ENCODE data around the gene VCAN. TPM values are rescaled to one million over a fixed set of nuclear protein-coding genes. Genes with fewer than 3 reads are reported as not detected.

VCAN gene
- total RNA-seq, 1 donor from 2014 or later = 678 TPM

GRCh38 chr5:83467371-83468035, 4.0 kb upstream of the VCAN start:
- peaks cover 15% of the 10 kb centered on the region for H3K27me3 Mint-ChIP-seq (ENCODE audit: low read depth)
- H3K36me3 Mint-ChIP-seq = no peaks in the 10 kb centered on the region
- H3K4me3 Mint-ChIP-seq = no peak overlapping the region
- no peak for DNase-seq (ENCODE audit: low spot score in 2 of 2, unreplicated experiment in 2 of 2)
- H3K4me1 Mint-ChIP-seq = peaks cover 26% of the 10 kb centered on the region
- peak overlapping the region; percentile 4 for H3K27ac Mint-ChIP-seq
- TF ChIP-seq, protein P1, sequence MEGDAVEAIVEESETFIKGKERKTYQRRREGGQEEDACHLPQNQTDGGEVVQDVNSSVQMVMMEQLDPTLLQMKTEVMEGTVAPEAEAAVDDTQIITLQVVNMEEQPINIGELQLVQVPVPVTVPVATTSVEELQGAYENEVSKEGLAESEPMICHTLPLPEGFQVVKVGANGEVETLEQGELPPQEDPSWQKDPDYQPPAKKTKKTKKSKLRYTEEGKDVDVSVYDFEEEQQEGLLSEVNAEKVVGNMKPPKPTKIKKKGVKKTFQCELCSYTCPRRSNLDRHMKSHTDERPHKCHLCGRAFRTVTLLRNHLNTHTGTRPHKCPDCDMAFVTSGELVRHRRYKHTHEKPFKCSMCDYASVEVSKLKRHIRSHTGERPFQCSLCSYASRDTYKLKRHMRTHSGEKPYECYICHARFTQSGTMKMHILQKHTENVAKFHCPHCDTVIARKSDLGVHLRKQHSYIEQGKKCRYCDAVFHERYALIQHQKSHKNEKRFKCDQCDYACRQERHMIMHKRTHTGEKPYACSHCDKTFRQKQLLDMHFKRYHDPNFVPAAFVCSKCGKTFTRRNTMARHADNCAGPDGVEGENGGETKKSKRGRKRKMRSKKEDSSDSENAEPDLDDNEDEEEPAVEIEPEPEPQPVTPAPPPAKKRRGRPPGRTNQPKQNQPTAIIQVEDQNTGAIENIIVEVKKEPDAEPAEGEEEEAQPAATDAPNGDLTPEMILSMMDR (IDR thresholded peaks at IDR 0.05; ENCODE audit: unreplicated experiment) = no peak
- peaks cover 5% of the 10 kb centered on the region for H3K9me3 Mint-ChIP-seq

DNA sequence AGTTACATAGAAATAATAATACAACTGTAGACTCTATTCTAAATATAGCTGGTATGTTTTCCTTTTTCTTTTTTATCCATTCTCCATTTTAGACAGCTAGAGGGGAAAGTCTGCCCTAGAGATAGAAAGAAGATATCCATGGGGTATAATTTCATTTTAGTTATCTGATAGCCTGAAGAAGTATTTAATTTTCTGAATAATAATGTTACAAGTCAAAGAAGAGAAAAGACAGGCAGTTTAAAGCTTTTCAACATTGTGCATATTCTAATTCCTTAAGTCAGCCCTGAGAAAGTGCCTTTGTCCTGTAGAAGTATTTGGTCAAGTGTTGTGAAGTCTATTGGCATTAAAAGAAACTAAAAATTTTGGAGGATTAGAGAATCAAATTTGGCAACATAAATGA, 2.5 kb upstream of the VCAN start:
- DNase-seq (ENCODE audit: low spot score in 2 of 2, unreplicated experiment in 2 of 2) = no peak
- Mint-ChIP-seq H3K36me3 (no peaks in the 10 kb centered on the region), H3K27ac (no peak overlapping the region), H3K9me3 (peaks cover under 1% of the 10 kb centered on the region), H3K4me3 (no peak overlapping the region), H3K27me3 (ENCODE audit: low read depth) (peaks cover 15% of the 10 kb centered on the region), H3K4me1 (peaks cover 33% of the 10 kb centered on the region)
- TF ChIP-seq, protein P1 (IDR thresholded peaks at IDR 0.05; ENCODE audit: unreplicated experiment) = no peak

DNA sequence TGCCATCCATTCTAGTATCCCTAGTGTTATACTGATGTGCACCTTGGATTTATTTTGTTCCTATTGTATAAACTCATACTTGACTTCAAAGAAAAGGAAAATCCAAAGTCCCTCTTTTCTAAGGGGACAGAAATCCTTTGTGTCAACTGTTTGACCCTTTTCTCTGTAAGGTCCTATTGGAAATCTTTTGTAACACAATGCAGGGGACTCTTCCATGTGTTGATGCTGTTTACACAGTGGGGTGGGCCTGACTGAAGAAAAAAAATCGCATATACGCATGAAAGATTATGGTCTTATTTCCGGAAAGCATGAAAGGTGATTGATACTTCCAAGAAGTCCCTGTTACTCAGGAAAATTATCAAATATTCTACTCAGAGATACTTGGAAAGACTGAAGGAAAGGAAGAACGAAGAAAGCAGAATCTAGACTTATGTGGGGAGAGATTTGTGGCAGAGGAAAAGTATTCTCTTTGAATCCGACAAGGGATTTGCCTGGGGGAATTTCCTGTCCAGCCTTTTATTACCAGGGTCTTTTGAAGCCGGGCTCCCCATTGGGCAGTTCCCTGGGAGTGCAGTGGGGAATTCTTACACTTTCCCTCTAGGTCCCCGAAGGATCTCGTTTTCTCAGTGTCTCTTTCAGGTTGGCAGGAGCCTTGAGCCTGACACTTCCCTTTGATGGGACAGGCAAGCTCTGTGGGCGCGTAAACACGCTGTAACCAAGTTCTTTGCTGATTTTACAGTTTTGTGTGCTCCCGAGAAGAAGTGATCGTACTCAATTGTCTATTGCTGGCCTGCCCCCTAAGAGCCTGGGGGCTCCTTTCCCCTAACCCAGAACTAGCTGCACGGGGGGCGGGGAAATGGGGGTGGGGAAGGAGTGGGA, 779 bp upstream of the VCAN start:
- Mint-ChIP-seq H3K27ac (peak overlapping the region; percentile 95), H3K4me3 (peak overlapping the region; percentile 97), H3K27me3 (ENCODE audit: low read depth) (peaks cover 12% of the 10 kb centered on the region), H3K9me3 (no peaks in the 10 kb centered on the region), H3K4me1 (peaks cover 46% of the 10 kb centered on the region), H3K36me3 (no peaks in the 10 kb centered on the region)
- TF ChIP-seq, protein P1 (IDR thresholded peaks at IDR 0.05; ENCODE audit: unreplicated experiment) = no peak
- DNase-seq (ENCODE audit: low spot score in 2 of 2, unreplicated experiment in 2 of 2) = peak in 1 of 2 experiments; percentile 42

DNA sequence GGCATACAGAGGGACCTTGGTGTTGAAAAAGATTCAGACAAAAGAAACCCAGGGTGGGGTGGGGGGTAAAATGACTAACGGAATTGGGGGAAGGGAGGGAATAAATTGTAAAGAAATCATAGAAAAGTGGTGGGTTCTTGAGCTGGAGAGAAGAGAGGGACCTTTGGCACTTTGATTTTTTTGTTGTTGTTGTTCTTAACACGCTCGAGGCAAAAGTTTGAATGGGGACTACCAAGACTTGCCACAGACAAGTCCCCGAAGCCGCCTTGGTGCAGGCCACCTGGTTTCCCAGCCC, 616 bp downstream of the VCAN start:
- Mint-ChIP-seq H3K36me3 (no peaks in the 10 kb centered on the region), H3K4me1 (peaks cover 54% of the 10 kb centered on the region), H3K4me3 (peak overlapping the region; percentile 97), H3K27me3 (ENCODE audit: low read depth) (peaks cover 10% of the 10 kb centered on the region), H3K9me3 (no peaks in the 10 kb centered on the region), H3K27ac (peak overlapping the region; percentile 95)
- TF ChIP-seq, protein P1 (IDR thresholded peaks at IDR 0.05; ENCODE audit: unreplicated experiment) = no peak
- DNase-seq (ENCODE audit: low spot score in 2 of 2, unreplicated experiment in 2 of 2) = no peak

GRCh38 chr5:83472508-83473345, 1.2 kb downstream of the VCAN start:
- Mint-ChIP-seq H3K27me3 (ENCODE audit: low read depth) (peaks cover 8% of the 10 kb centered on the region), H3K9me3 (no peaks in the 10 kb centered on the region), H3K4me3 (peak overlapping the region; percentile 97), H3K27ac (peak overlapping the region; percentile 95), H3K4me1 (peaks cover 50% of the 10 kb centered on the region), H3K36me3 (no peaks in the 10 kb centered on the region)
- TF ChIP-seq, protein P1 (IDR thresholded peaks at IDR 0.05; ENCODE audit: unreplicated experiment) = no peak
- peak; percentile 25 to 67 for DNase-seq (ENCODE audit: low spot score in 2 of 2, unreplicated experiment in 2 of 2)

Data from mesothelial cell of epicardium (in vitro differentiated cells).